ENCODE results near the gene ANKRD17.

DNA sequence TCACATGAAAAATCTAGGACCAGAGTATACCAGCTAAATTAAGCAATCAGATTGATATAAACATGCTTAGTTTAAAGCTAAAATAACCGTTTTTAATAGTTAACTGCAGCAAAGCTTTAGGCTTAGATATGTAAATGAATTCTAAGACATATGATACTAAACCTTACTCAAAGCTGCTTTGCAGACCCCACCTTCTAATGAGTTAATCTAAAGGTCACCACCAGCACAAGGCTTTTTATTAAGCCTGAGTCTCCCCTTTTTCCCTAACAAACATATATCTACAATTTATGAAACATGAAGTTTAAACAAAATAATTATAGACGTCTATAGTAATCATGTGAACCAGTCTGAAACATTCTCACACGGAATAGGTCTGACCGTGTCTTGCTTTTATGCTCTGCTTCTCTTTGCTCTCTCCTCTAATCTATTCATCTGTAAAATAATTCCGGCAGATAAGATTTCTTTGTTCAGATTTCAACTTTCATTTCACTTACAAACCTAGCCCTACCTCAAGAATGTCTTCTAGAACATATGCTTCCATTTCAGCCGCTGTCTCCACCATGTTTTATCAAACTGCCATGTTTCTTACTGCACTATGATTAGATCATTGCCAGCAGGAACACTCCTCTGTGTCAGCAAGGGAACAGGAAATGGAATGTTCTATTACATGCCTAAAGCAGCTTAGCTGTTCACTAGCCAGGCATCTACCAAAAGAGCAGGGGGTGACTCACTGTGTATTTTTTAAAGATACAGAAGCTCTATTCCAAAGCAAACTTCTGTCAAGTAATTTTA is 35.9 kb downstream of the ANKRD17 start:
- TF ChIP-seq POLR2AphosphoS5 (IDR thresholded peaks at IDR 0.05; ENCODE audit: low read depth, low read length), result peak; percentile 93
- TF ChIP-seq EP300 (IDR thresholded peaks at IDR 0.05; ENCODE audit: borderline replicate concordance in 1 of 2, low read depth in 1 of 2, low read length in 1 of 2), result peak; percentile 62; a peak in 2 of 4 replicates
- TF ChIP-seq TAF1 (IDR thresholded peaks at IDR 0.05; ENCODE audit: borderline replicate concordance, low read depth, low read length), result peak; percentile 95
- no peak for TF ChIP-seq EZH2phosphoT487 (IDR thresholded peaks at IDR 0.05; ENCODE audit: borderline replicate concordance, low read depth)
- TF ChIP-seq, protein P1, sequence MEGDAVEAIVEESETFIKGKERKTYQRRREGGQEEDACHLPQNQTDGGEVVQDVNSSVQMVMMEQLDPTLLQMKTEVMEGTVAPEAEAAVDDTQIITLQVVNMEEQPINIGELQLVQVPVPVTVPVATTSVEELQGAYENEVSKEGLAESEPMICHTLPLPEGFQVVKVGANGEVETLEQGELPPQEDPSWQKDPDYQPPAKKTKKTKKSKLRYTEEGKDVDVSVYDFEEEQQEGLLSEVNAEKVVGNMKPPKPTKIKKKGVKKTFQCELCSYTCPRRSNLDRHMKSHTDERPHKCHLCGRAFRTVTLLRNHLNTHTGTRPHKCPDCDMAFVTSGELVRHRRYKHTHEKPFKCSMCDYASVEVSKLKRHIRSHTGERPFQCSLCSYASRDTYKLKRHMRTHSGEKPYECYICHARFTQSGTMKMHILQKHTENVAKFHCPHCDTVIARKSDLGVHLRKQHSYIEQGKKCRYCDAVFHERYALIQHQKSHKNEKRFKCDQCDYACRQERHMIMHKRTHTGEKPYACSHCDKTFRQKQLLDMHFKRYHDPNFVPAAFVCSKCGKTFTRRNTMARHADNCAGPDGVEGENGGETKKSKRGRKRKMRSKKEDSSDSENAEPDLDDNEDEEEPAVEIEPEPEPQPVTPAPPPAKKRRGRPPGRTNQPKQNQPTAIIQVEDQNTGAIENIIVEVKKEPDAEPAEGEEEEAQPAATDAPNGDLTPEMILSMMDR (IDR thresholded peaks at IDR 0.05), result no peak
- TF ChIP-seq, protein P2, sequence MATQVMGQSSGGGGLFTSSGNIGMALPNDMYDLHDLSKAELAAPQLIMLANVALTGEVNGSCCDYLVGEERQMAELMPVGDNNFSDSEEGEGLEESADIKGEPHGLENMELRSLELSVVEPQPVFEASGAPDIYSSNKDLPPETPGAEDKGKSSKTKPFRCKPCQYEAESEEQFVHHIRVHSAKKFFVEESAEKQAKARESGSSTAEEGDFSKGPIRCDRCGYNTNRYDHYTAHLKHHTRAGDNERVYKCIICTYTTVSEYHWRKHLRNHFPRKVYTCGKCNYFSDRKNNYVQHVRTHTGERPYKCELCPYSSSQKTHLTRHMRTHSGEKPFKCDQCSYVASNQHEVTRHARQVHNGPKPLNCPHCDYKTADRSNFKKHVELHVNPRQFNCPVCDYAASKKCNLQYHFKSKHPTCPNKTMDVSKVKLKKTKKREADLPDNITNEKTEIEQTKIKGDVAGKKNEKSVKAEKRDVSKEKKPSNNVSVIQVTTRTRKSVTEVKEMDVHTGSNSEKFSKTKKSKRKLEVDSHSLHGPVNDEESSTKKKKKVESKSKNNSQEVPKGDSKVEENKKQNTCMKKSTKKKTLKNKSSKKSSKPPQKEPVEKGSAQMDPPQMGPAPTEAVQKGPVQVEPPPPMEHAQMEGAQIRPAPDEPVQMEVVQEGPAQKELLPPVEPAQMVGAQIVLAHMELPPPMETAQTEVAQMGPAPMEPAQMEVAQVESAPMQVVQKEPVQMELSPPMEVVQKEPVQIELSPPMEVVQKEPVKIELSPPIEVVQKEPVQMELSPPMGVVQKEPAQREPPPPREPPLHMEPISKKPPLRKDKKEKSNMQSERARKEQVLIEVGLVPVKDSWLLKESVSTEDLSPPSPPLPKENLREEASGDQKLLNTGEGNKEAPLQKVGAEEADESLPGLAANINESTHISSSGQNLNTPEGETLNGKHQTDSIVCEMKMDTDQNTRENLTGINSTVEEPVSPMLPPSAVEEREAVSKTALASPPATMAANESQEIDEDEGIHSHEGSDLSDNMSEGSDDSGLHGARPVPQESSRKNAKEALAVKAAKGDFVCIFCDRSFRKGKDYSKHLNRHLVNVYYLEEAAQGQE (IDR thresholded peaks at IDR 0.05; ENCODE audit: low read depth, low read length), result no peak
- TF ChIP-seq, protein P3, sequence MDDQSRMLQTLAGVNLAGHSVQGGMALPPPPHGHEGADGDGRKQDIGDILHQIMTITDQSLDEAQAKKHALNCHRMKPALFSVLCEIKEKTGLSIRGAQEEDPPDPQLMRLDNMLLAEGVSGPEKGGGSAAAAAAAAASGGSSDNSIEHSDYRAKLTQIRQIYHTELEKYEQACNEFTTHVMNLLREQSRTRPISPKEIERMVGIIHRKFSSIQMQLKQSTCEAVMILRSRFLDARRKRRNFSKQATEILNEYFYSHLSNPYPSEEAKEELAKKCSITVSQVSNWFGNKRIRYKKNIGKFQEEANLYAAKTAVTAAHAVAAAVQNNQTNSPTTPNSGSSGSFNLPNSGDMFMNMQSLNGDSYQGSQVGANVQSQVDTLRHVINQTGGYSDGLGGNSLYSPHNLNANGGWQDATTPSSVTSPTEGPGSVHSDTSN (IDR thresholded peaks at IDR 0.05), result peak; percentile 37

Measured in SK-N-SH (cell line).